ENCODE measurements around the gene XAB2. TPM values are rescaled to one million over a fixed set of nuclear protein-coding genes. Genes with fewer than 3 reads are reported as not detected.

XAB2 gene
- total RNA-seq, 1 donor from 2014 or later = 43.9 TPM

- TF ChIP-seq, protein P1, sequence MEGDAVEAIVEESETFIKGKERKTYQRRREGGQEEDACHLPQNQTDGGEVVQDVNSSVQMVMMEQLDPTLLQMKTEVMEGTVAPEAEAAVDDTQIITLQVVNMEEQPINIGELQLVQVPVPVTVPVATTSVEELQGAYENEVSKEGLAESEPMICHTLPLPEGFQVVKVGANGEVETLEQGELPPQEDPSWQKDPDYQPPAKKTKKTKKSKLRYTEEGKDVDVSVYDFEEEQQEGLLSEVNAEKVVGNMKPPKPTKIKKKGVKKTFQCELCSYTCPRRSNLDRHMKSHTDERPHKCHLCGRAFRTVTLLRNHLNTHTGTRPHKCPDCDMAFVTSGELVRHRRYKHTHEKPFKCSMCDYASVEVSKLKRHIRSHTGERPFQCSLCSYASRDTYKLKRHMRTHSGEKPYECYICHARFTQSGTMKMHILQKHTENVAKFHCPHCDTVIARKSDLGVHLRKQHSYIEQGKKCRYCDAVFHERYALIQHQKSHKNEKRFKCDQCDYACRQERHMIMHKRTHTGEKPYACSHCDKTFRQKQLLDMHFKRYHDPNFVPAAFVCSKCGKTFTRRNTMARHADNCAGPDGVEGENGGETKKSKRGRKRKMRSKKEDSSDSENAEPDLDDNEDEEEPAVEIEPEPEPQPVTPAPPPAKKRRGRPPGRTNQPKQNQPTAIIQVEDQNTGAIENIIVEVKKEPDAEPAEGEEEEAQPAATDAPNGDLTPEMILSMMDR (IDR thresholded peaks at IDR 0.05; ENCODE audit: unreplicated experiment) = no peak
- H3K4me3 Mint-ChIP-seq = no peak overlapping the region
- H3K36me3 Mint-ChIP-seq = peaks cover 30% of the 10 kb centered on the region
- no peaks in the 10 kb centered on the region for H3K9me3 Mint-ChIP-seq
- peaks cover 11% of the 10 kb centered on the region for H3K4me1 Mint-ChIP-seq
- H3K27ac Mint-ChIP-seq = no peak overlapping the region
- no peak for DNase-seq (ENCODE audit: low spot score in 2 of 2, unreplicated experiment in 2 of 2)
- H3K27me3 Mint-ChIP-seq (ENCODE audit: low read depth) = no peaks in the 10 kb centered on the region
These were observed 6.2 kb downstream of the XAB2 start for GRCh38 chr19:7622933-7623685.

DNA sequence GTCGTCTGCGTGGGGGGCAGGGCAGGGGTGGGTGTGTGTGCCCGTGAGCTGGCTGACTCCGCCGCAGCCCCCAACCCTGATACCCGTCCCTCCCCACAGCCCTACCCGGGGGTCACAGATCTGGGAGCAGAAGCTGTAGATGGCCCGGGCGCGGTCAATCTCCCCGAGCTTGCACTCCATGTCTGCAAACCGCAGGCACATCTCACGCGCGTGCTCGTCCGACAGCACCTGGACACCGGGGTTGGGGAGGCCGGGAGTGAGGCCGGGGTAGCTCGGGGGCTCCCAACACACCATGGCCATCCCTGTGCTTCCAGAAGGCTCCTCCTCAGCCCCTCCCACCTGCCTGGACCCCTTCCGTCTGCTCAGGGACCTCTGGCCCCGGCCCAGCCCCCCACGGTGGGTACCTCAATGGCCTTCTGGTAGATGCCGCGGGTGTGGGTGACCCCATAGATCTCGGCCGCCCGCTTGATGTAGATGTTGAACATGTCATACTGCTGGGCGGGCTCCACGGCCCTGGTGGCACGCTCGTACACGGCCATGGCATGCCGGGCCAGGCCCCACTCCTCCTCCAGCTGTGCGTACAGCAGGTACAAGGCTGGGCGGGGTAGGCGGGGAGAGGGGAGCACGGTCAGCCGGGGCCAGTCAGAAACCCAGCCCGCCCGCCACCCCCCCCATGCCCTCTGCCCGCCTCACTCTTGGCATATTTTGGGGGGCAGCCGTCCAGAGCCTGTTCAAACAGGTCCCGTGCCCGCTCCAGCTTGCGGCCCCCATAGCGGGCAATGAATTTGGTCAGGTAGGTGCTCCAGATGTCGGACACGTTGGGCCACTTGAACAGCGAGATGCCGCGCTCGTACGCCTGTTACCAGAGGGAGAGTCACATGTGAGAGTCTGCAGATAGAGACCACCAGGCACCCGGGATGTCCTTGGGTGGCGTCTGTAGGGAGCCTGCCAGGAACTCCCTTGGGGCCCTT is 8.6 kb downstream of the XAB2 start:
- Mint-ChIP-seq H3K36me3 (peaks cover 30% of the 10 kb centered on the region), H3K4me1 (peaks cover 8% of the 10 kb centered on the region), H3K4me3 (no peak overlapping the region), H3K27me3 (ENCODE audit: low read depth) (no peaks in the 10 kb centered on the region), H3K27ac (no peak overlapping the region), H3K9me3 (no peaks in the 10 kb centered on the region)
- TF ChIP-seq, protein P1 (IDR thresholded peaks at IDR 0.05; ENCODE audit: unreplicated experiment) = no peak
- no peak for DNase-seq (ENCODE audit: low spot score in 2 of 2, unreplicated experiment in 2 of 2)

DNA sequence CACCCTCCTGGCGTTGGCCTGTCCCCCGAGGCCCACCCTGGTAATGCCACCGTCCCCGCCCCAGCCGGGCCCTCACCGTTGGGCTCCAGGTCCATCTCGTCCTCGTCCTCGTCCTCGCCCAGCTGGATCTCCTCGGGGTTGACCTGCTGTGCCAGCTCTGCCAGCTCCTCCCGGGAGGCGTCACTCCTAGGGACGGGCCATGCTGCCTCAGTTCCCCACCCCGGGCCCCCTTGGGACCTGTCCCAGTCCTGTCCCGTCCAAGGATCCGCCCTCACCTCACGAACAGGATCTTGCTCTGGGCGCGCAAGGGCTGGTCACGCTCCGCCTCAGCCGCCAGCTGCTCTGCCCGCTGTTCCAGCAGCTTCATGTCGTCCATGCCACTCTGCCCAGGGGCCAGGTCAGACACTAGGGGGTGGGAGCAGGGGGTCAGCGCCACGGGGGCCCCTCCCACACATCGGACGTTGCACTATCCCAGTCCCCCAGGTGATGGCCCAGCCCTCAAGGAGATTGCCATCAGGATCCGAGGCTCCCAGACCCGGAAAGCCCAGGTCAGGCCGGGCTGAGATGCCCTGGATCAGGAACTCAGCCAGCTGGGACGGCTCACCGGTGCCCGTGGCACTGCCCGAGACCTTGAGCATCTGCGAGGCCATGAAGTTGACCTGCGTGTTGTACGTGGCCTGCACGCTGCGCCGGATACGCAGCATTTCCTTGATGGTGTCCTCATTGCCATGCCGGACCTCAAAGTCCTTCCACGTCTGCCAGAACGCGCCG is 9.5 kb downstream of the XAB2 start:
- Mint-ChIP-seq H3K4me3 (no peak overlapping the region), H3K4me1 (peaks cover 8% of the 10 kb centered on the region), H3K27ac (no peak overlapping the region), H3K36me3 (peaks cover 30% of the 10 kb centered on the region), H3K9me3 (no peaks in the 10 kb centered on the region), H3K27me3 (ENCODE audit: low read depth) (no peaks in the 10 kb centered on the region)
- TF ChIP-seq, protein P1 (IDR thresholded peaks at IDR 0.05; ENCODE audit: unreplicated experiment) = no peak
- no peak for DNase-seq (ENCODE audit: low spot score in 2 of 2, unreplicated experiment in 2 of 2)

- Mint-ChIP-seq H3K4me3 (no peak overlapping the region), H3K9me3 (no peaks in the 10 kb centered on the region), H3K27me3 (ENCODE audit: low read depth) (no peaks in the 10 kb centered on the region), H3K4me1 (peaks cover 8% of the 10 kb centered on the region), H3K36me3 (peaks cover 28% of the 10 kb centered on the region), H3K27ac (peak overlapping the region; percentile 83)
- DNase-seq (ENCODE audit: low spot score in 2 of 2, unreplicated experiment in 2 of 2) = no peak
- TF ChIP-seq, protein P1 (IDR thresholded peaks at IDR 0.05; ENCODE audit: unreplicated experiment) = no peak
These were observed 10.4 kb downstream of the XAB2 start for GRCh38 chr19:7618771-7619510.

GRCh38 chr19:7618348-7618747 is 11.0 kb downstream of the XAB2 start:
- DNase-seq (ENCODE audit: low spot score in 2 of 2, unreplicated experiment in 2 of 2) = no peak
- no peaks in the 10 kb centered on the region for H3K27me3 Mint-ChIP-seq (ENCODE audit: low read depth)
- peak overlapping the region; percentile 83 for H3K27ac Mint-ChIP-seq
- peaks cover 8% of the 10 kb centered on the region for H3K4me1 Mint-ChIP-seq
- H3K4me3 Mint-ChIP-seq = no peak overlapping the region
- TF ChIP-seq, protein P1 (IDR thresholded peaks at IDR 0.05; ENCODE audit: unreplicated experiment) = no peak
- no peaks in the 10 kb centered on the region for H3K9me3 Mint-ChIP-seq
- H3K36me3 Mint-ChIP-seq = peaks cover 28% of the 10 kb centered on the region
